ENCODE data around the gene MEX3A. TPM values are rescaled to one million over a fixed set of nuclear protein-coding genes. Genes with fewer than 3 reads are reported as not detected.

The MEX3A gene
- total and polyA plus RNA-seq, 10 of the 15 experiments (the other 5 are each of a cell fraction or from before 2014, with no cell fraction given), result 0.11 to 5.1 (median 1.7) TPM

- Histone ChIP-seq H3K4me3 (no peak overlapping the region), H3K27me3 (replicated peaks in 1 of 2; ENCODE audit: control insufficient read depth in 2 of 2, insufficient read depth in 2 of 2, low read length in 1 of 2) (no peaks in the 10 kb centered on the region; a peak in 1 of 4 replicates), H3K4me1 (ENCODE audit: control insufficient read depth, insufficient read depth, low read length) (peaks cover 10% of the 10 kb centered on the region), H3K27ac (ENCODE audit: control insufficient read depth, insufficient read depth) (no peak overlapping the region), H2AFZ (ENCODE audit: control insufficient read depth, low read depth, low read length) (no peak overlapping the region), H3K36me3 (ENCODE audit: control insufficient read depth in 2 of 2, insufficient read depth in 2 of 2, low read length in 1 of 2) (no peaks in the 10 kb centered on the region), H4K20me1 (ENCODE audit: control insufficient read depth, insufficient read depth) (no peaks in the 10 kb centered on the region), H3K79me2 (ENCODE audit: control insufficient read depth, insufficient read depth, low read length) (peaks cover 2% of the 10 kb centered on the region; the same call in 1 of the 2 replicates), H3K9me3 (replicated peaks; ENCODE audit: control insufficient read depth, insufficient read depth, low read length) (no peaks in the 10 kb centered on the region; the same call in 2 of the 3 replicates), H3K9ac (ENCODE audit: control insufficient read depth, insufficient read depth, low read length) (no peak overlapping the region), H3K4me2 (ENCODE audit: control insufficient read depth, insufficient read depth) (no peak overlapping the region; the same call in 1 of the 2 replicates)
- SMC1A ChIA-PET (ENCODE audit: uncharacterized antibody, unreplicated experiment), result interaction anchor here (1.7 kb wide), 1 partner anchor 11 kb away, joined by 5 read pairs; no protein-coding TSS in a partner anchor
- no peak for ATAC-seq
- no TSS peak for BruUV-seq (replicated peaks)
- DNase-seq (ENCODE audit: low read depth, low spot score), result no peak
- POLR2A ChIA-PET, result no interaction called here
- in situ Hi-C loops (cut with MboI) (no loop called here), intact Hi-C loops (cut with micrococcal nuclease; ENCODE audit: unreplicated experiment) (no loop called here)
- 94% methylated on average over 19 of the region's 19 CpGs for WGBS (ENCODE audit: insufficient coverage, insufficient replicate concordance, low lambda C conversion rate, missing lambda C conversion rate)
- TF ChIP-seq MLLT1 (IDR thresholded peaks at IDR 0.05), result peak; percentile 36; the same call in 1 of the 2 replicates
- no peak for TF ChIP-seq MEF2A (IDR thresholded peaks at IDR 0.05; ENCODE audit: insufficient read depth, low read depth, low read length)
- no peak for TF ChIP-seq ESRRA (IDR thresholded peaks at IDR 0.05; ENCODE audit: low read length)
- CTCF ChIA-PET, result no interaction called here
- FAIRE-seq, result no peak
- RAD21 ChIA-PET (ENCODE audit: unreplicated experiment), result no interaction called here
Observed at GRCh38 chr1:156077430-156077760, 4.9 kb downstream of the MEX3A start.

GRCh38 chr1:156076609-156077429, 5.4 kb downstream of the MEX3A start:
- POLR2A ChIA-PET, result interaction anchor here (0.5 kb wide), 1 partner anchor 92 kb away, joined by 4 read pairs; no protein-coding TSS in a partner anchor
- no peaks in the 10 kb centered on the region for H4K20me1 ChIP-seq (ENCODE audit: control insufficient read depth, insufficient read depth)
- no peaks in the 10 kb centered on the region; the same call in 2 of the 3 replicates for H3K9me3 ChIP-seq (replicated peaks; ENCODE audit: control insufficient read depth, insufficient read depth, low read length)
- intact Hi-C loops (cut with micrococcal nuclease; ENCODE audit: unreplicated experiment) (no loop called here), in situ Hi-C loops (cut with MboI) (no loop called here)
- peak overlapping the region; percentile 94 for H3K4me2 ChIP-seq (ENCODE audit: control insufficient read depth, insufficient read depth)
- peak overlapping the region; percentile 73 for H2AFZ ChIP-seq (ENCODE audit: control insufficient read depth, low read depth, low read length)
- DNase-seq (ENCODE audit: low read depth, low spot score) (no peak), ATAC-seq (peak; percentile 96), FAIRE-seq (peak; percentile 59)
- H3K4me1 ChIP-seq (ENCODE audit: control insufficient read depth, insufficient read depth, low read length), result peaks cover 10% of the 10 kb centered on the region
- SMC1A ChIA-PET (ENCODE audit: uncharacterized antibody, unreplicated experiment), result no interaction called here
- no peaks in the 10 kb centered on the region; a peak in 1 of 4 replicates for H3K27me3 ChIP-seq (replicated peaks in 1 of 2; ENCODE audit: control insufficient read depth in 2 of 2, insufficient read depth in 2 of 2, low read length in 1 of 2)
- RAD21 ChIA-PET (ENCODE audit: unreplicated experiment), result interaction anchor here (1.5 kb wide), 1 partner anchor 11 kb away, joined by 3 read pairs; no protein-coding TSS in a partner anchor
- H3K36me3 ChIP-seq (ENCODE audit: control insufficient read depth in 2 of 2, insufficient read depth in 2 of 2, low read length in 1 of 2), result no peaks in the 10 kb centered on the region
- 51% methylated on average over 48 of the region's 73 CpGs for WGBS (ENCODE audit: insufficient coverage, insufficient replicate concordance, low lambda C conversion rate, missing lambda C conversion rate)
- CTCF ChIA-PET, result interaction anchor here (1.2 to 2.6 kb wide), 4 partner anchors 11 to 88 kb away, joined by 3 to 24 read pairs (median 7); no protein-coding TSS in a partner anchor
- H3K4me3 ChIP-seq, result peak overlapping the region; percentile 86
- H3K9ac ChIP-seq (ENCODE audit: control insufficient read depth, insufficient read depth, low read length), result peak overlapping the region; percentile 75
- H3K27ac ChIP-seq (ENCODE audit: control insufficient read depth, insufficient read depth), result peak overlapping the region; percentile 37
- no TSS peak for BruUV-seq (replicated peaks)
- H3K79me2 ChIP-seq (ENCODE audit: control insufficient read depth, insufficient read depth, low read length), result peaks cover 2% of the 10 kb centered on the region; the same call in 1 of the 2 replicates
- TF ChIP-seq TCF3 (IDR thresholded peaks at IDR 0.05; ENCODE audit: borderline replicate concordance, insufficient read depth, low read depth, low read length) (no peak), POLR2A (IDR thresholded peaks at IDR 0.05; ENCODE audit: low read depth, low read length) (peak; percentile 64; the same call in 1 of the 2 replicates), NFXL1 (IDR thresholded peaks at IDR 0.05; ENCODE audit: borderline replicate concordance) (0 out of 2 replicates have a peak, but pooled peaks have one; percentile 67), BHLHE40 (IDR thresholded peaks at IDR 0.05; ENCODE audit: borderline replicate concordance in 1 of 2, low read depth in 2 of 2, low read length in 1 of 2) (peak; percentile 7 to 45; a peak in 1 of 4 replicates), LARP7 (IDR thresholded peaks at IDR 0.05) (no peak), POU2F2 (IDR thresholded peaks at IDR 0.05; ENCODE audit: borderline replicate concordance, low read depth, low read length) (no peak), NRF1 (conservative IDR thresholded peaks at IDR 0.05; ENCODE audit: low read depth, low read length) (no peak), YBX1 (IDR thresholded peaks at IDR 0.05) (no peak), BCL3 (IDR thresholded peaks at IDR 0.05; ENCODE audit: borderline replicate concordance, insufficient read depth, low read depth, low read length, poor library complexity, severe bottlenecking) (no peak), EZH2 (IDR thresholded peaks at IDR 0.05; ENCODE audit: borderline replicate concordance, control insufficient read depth, low read depth, low read length) (no peak)

Data from GM12878 (cell line).